Fibroblast of pulmonary artery (primary cell): ENCODE measurements around the gene MAML2.

Experiments
- DNase-seq: peaks from one replicate; pipeline ENCODE4 v3.0.0-alpha.2; 2010; ENCODE audit warnings: low read depth
- H3K4me3 ChIP-seq: replicated peaks from 2 replicates; pipeline ENCODE4 v1.5.1; 2011; ENCODE audit warnings: low read depth, mild to moderate bottlenecking, control low read depth, low read length, moderate library complexity
- TF ChIP-seq, protein P1 (sequence below): IDR thresholded peaks from 2 replicates; pipeline ENCODE4 v1.5.1; 2011; ENCODE audit warnings: mild to moderate bottlenecking, control low read depth, low read length, inconsistent platforms; ENCODE audit errors: missing control alignments

The MAML2 gene

DNA sequence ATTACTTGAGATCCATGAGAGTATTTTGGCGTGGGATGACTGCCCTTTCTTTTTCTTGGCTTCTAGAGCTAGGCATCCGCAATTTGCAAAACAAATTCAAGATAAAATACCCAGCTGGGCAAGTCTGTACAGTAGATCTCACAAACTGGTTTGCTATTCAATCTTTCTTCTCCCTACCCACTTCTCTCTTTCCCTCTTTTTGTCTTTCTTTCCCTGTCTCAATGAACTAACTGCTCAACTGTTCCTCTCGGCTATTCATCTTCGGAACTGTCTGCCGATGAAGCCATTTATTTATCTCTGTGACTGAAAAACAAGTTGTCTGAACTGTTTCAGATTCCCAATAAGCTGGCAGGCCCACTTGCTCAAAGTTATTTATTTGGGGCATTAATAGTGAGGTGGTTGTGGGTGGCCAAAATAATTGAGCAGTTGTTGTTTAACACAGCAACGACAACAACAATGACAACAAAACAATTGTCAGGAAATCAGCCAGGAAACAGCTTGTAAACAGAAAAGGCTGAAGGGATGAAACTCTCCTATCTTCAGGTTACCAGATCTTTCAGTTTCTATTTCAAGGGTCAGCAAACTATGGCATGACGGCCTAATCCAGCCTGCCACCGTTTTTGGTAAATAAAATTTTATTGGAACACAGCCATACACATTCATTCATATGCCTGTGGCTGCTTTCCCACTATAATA is 343.1 kb downstream of the MAML2 start:
- no peak overlapping the region for H3K4me3 ChIP-seq
- DNase-seq = peak; percentile 35
- TF ChIP-seq, protein P1, sequence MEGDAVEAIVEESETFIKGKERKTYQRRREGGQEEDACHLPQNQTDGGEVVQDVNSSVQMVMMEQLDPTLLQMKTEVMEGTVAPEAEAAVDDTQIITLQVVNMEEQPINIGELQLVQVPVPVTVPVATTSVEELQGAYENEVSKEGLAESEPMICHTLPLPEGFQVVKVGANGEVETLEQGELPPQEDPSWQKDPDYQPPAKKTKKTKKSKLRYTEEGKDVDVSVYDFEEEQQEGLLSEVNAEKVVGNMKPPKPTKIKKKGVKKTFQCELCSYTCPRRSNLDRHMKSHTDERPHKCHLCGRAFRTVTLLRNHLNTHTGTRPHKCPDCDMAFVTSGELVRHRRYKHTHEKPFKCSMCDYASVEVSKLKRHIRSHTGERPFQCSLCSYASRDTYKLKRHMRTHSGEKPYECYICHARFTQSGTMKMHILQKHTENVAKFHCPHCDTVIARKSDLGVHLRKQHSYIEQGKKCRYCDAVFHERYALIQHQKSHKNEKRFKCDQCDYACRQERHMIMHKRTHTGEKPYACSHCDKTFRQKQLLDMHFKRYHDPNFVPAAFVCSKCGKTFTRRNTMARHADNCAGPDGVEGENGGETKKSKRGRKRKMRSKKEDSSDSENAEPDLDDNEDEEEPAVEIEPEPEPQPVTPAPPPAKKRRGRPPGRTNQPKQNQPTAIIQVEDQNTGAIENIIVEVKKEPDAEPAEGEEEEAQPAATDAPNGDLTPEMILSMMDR = no peak

DNA sequence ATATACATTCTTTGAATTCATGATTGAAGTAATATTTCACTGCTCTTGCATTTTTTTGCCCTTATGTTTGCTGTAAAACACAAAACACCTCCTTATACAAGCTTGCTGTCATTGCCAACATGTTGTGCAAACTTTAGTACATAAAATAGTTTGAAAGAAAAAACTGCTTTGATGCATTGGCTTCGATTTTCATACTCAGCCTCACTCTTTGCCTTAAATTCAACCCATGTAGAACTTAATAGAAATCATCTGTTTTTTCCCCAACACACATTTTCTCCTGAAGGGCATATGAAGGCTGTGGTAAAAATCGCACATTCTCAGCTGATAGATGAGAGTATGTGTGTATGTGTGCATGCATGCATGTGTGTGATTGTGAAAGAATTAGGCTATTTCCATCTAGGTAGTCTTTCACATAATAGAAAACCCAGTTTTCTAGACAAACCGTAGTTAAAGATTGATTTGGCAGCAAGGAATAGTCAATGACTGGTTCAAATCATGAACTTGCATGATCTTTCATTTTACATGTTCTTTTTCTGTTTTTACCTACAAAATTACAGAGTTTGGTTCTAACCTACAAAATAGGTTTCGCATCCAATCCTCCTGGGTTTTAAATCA is 346.3 kb downstream of the MAML2 start:
- TF ChIP-seq, protein P1 = no peak
- DNase-seq = no peak
- no peak overlapping the region for H3K4me3 ChIP-seq

- H3K4me3 ChIP-seq = no peak overlapping the region
- TF ChIP-seq, protein P1 = no peak
- no peak for DNase-seq
Measured at GRCh38 chr11:95994329-95994728, 348.7 kb downstream of the MAML2 start.

DNA sequence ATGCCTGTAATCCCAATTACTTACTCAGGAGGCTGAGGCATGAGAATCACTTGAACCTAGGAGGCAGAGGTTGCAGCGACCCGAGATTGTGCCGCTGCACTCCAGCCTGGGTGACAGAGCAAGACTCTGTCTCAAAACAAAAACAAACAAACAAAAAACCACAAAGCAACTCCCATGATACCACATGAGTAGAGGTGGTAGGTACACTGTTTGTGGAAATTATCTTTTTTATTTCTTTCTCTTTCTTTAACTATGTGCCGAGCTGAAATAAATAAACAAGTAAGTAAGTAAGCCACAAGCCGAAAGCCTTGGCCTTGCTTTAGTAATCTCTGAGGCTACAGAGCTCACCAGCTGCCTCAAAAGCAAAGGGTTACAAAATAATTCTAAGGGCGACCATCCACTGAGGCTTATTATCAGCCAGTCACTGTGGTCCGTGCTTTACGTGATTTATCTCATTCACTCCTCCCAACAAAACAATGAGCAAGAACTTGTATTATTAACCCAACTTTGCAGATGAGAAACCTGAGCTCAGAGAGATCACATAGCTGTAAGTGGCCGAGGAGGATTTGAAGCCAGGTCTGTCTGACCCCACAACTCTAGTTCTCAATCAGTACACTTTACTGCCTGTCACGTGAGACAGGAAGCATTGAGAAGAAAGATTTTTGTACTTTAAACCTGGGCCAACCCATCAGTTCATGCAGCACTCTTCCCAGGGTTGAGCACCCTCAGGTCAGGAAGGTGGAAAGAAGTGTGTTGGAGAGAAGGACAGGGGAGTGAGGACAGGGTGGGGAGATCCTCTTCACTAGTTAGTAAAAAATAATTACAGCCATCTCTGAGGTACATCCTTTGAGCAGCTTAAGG is 349.3 kb downstream of the MAML2 start:
- no peak for DNase-seq
- no peak overlapping the region for H3K4me3 ChIP-seq
- TF ChIP-seq, protein P1 = no peak

DNA sequence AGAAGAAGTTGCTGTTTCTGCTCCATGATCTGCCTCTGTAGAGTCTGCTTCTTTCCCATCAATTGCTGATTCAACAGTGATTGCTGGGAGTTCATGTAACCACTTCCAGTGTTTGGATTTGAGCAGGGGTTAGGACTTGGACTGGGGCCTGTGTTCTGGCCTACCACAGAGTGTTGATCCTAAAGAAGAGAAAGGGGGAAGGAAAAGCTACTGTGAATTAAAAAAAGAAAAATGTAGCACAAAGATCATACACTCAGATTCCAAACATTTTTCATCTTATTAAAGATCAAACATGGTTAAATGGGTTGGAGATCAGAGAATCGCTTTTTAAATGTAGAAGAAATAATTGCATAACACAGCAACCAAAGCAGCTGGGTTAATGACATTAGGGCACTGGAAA is 351.4 kb downstream of the MAML2 start:
- no peak for DNase-seq
- H3K4me3 ChIP-seq = no peak overlapping the region
- TF ChIP-seq, protein P1 = no peak

DNA sequence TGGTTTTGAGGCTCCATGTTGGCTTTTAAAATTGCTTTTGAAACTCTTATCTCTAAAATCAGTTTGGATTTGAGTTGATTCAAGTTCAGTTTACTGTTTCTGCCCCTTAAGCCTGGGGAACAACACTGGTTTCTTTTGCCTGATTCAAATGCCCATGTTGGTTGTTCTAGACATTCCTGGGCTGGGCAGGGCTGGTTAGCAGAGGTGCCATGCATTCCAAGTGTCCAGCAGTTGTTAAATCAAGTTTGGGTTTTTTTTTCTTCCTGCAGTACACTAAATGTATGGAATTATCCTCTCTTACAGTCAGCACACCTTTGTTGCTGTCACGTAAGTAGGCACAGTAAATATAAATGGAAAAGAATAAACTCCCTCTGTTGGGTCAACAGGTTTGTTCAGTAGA is 351.9 kb downstream of the MAML2 start:
- TF ChIP-seq, protein P1 = no peak
- no peak for DNase-seq
- H3K4me3 ChIP-seq = no peak overlapping the region
